Lower leg skin (tissue), 3 donors: ENCODE measurements around the gene PRDM13.

Experiments
- POLR2A ChIP-seq, 2 donors: fragments of 450-650 bp; IDR thresholded peaks; one replicate each; pipeline ENCODE4 v1.6.1; 2016 to 2017; ENCODE audit warnings: antibody characterized with exemption in 2 of 2, mild to moderate bottlenecking in 1 of 2, moderate library complexity in 1 of 2
- TF ChIP-seq, protein P1 (sequence below), 3 donors: fragments of 450-650 bp; IDR thresholded peaks; one replicate each; pipeline ENCODE4 v1.5.1; 2016; ENCODE audit warnings: antibody characterized with exemption in 3 of 3, mild to moderate bottlenecking in 3 of 3, moderate library complexity in 2 of 3

DNA sequence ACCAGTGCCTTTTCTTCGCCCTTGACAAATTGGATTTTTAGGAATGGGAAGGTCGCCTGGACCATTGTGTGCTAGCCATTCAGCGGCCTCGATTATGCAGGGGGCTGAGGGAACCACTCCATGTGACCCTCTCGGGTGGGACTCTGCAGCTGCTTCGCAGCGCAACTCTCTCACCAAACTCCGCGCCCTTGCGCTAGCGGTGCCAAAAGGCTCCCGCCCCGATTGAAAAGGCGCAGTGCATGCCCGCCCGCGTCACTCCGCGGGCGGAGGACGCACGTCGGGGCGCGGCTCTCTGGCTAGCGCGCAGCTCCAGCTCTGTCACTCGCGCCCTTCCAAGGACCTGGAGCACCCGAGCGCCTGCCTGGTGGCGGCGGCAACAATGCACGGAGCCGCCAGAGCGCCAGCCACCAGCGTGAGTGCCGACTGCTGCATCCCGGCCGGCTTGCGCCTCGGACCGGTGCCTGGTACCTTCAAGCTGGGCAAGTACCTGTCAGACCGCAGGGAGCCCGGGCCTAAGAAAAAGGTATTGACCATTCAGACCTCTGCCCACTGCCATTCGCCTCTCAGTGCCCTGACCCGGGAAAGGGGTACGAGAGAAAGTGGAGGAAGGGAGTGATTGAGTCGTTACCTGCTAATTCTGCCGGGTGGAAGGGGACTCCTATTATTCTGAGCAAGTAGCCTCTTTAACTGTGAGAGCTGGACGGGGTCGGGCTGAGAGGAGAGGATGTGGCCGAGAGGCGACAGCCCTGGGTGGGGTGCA, at the start of gene PRDM13:
- TF ChIP-seq, protein P1, sequence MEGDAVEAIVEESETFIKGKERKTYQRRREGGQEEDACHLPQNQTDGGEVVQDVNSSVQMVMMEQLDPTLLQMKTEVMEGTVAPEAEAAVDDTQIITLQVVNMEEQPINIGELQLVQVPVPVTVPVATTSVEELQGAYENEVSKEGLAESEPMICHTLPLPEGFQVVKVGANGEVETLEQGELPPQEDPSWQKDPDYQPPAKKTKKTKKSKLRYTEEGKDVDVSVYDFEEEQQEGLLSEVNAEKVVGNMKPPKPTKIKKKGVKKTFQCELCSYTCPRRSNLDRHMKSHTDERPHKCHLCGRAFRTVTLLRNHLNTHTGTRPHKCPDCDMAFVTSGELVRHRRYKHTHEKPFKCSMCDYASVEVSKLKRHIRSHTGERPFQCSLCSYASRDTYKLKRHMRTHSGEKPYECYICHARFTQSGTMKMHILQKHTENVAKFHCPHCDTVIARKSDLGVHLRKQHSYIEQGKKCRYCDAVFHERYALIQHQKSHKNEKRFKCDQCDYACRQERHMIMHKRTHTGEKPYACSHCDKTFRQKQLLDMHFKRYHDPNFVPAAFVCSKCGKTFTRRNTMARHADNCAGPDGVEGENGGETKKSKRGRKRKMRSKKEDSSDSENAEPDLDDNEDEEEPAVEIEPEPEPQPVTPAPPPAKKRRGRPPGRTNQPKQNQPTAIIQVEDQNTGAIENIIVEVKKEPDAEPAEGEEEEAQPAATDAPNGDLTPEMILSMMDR (IDR thresholded peaks at IDR 0.05) = no peak
- TF ChIP-seq POLR2A (IDR thresholded peaks at IDR 0.05) = no peak
